GM23338 (cell line): ENCODE results near the gene HAP1.

Experiments
- CTCF ChIP-seq, 2 experiments: fragments of 200-600 bp in 1 of 2; sonication (generic) in 1 of 2; conservative IDR thresholded peaks; 2 replicates each; pipeline versions ENCODE4 v1.5.1 to v1.6.1; 2016 to 2017; ENCODE audit warnings: antibody characterized with exemption in 2 of 2, low read depth in 2 of 2, mild to moderate bottlenecking in 2 of 2, moderate library complexity in 1 of 2
- ETS1 ChIP-seq: IDR thresholded peaks from 2 replicates; pipeline ENCODE4 v1.6.1; 2016; ENCODE audit warnings: antibody characterized with exemption
- EZH2 ChIP-seq: fragments of 200-600 bp; sonication (generic); IDR thresholded peaks from one replicate; pipeline ENCODE4 v1.8.0; 2017; ENCODE audit warnings: antibody characterized with exemption, mild to moderate bottlenecking, low read depth; ENCODE audit not compliant: unreplicated experiment
- EZH2phosphoT487 ChIP-seq: fragments of 200-600 bp; sonication (generic); IDR thresholded peaks from one replicate; pipeline ENCODE4 v1.8.1; 2018; ENCODE audit warnings: antibody characterized with exemption; ENCODE audit not compliant: unreplicated experiment
- JUNB ChIP-seq: IDR thresholded peaks from one replicate; pipeline ENCODE4 v1.6.1; 2016; ENCODE audit warnings: antibody characterized with exemption; ENCODE audit not compliant: unreplicated experiment
- NANOG ChIP-seq: IDR thresholded peaks from 2 replicates; pipeline ENCODE4 v1.6.1; 2016; ENCODE audit warnings: antibody characterized with exemption, borderline replicate concordance
- POLR2AphosphoS5 ChIP-seq: IDR thresholded peaks from 2 replicates; pipeline ENCODE4 v1.6.1; 2016; ENCODE audit warnings: antibody characterized with exemption, low read depth
- REST ChIP-seq: IDR thresholded peaks from one replicate; pipeline ENCODE4 v1.6.1; 2018; ENCODE audit warnings: antibody characterized with exemption; ENCODE audit not compliant: unreplicated experiment
- ZNF114 ChIP-seq: fragments of 250-450 bp; sonication (Bioruptor Pico); IDR thresholded peaks from 2 replicates; pipeline ENCODE4 v1.5.0; 2020; ENCODE audit warnings: mild to moderate bottlenecking, moderate library complexity

- TF ChIP-seq EZH2 (no peak), CTCF (conservative IDR thresholded peaks at IDR 0.05; ENCODE audit: low read depth in 2 of 2) (no peak), POLR2AphosphoS5 (no peak), EZH2phosphoT487 (no peak), ZNF114 (no peak), REST (no peak), ETS1 (no peak), JUNB (no peak), NANOG (no peak)
Observed at GRCh38 chr17:41771389-41772206, 37.2 kb upstream of the HAP1 start.
